PFSK-1 (cell line): ENCODE measurements around the gene KRTAP23-1.

Experiments
- POLR2AphosphoS5 ChIP-seq: IDR thresholded peaks from 2 replicates; pipeline ENCODE4 v1.6.1; 2012; ENCODE audit warnings: low read depth, mild to moderate bottlenecking, control low read depth, low read length, moderate library complexity
- SIN3A ChIP-seq: IDR thresholded peaks from 2 replicates; pipeline ENCODE4 v1.6.1; 2012; ENCODE audit warnings: mild to moderate bottlenecking, low read length, moderate library complexity, borderline replicate concordance; ENCODE audit not compliant: insufficient read depth
- TAF1 ChIP-seq: IDR thresholded peaks from 2 replicates; pipeline ENCODE4 v1.6.1; 2012; ENCODE audit warnings: low read length, control low read depth, borderline replicate concordance; ENCODE audit not compliant: insufficient read depth
- TF ChIP-seq, protein P1 (sequence below), 2 experiments: IDR thresholded peaks; 2 replicates each; pipeline versions ENCODE4 v1.6.1 to v1.8.0; 2011 to 2012; ENCODE audit warnings: low read depth in 2 of 2, low read length in 2 of 2, control low read depth in 1 of 2, inconsistent platforms in 1 of 2, mild to moderate bottlenecking in 1 of 2, moderate library complexity in 1 of 2; ENCODE audit not compliant: insufficient read depth in 1 of 2

DNA sequence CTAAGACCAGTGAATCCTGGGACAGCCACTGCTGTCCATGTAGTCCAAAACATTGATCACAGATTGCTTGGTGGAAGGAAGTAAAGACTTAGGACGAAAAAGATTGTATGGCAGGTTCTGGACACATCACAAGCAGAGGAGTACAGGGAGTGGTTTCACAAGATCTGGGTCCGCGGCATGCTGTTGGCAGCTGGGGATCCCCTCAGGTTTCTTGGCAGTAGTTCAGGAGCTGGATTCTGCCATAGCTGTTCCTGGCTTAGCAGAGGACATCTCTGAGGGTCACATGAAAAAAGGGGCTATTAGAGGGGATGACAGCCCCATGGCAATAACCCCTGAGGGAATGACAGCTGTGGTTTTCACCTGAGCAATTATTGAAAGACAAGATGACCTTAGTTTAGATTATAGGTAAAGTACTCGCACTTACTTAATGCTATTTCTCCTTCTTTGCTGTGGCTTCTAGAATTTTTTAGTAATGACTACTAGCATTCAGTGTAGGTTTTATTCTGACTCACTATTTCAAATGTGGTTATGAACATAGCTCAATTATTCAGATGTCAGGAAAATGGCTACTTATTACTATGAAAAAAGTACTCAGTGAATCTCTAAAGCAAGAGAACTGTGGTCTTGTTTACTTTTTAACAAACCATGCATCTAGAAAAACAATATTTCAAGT is 19.1 kb downstream of the KRTAP23-1 start:
- TF ChIP-seq POLR2AphosphoS5 (no peak), SIN3A (no peak), TAF1 (no peak)
- TF ChIP-seq, protein P1, sequence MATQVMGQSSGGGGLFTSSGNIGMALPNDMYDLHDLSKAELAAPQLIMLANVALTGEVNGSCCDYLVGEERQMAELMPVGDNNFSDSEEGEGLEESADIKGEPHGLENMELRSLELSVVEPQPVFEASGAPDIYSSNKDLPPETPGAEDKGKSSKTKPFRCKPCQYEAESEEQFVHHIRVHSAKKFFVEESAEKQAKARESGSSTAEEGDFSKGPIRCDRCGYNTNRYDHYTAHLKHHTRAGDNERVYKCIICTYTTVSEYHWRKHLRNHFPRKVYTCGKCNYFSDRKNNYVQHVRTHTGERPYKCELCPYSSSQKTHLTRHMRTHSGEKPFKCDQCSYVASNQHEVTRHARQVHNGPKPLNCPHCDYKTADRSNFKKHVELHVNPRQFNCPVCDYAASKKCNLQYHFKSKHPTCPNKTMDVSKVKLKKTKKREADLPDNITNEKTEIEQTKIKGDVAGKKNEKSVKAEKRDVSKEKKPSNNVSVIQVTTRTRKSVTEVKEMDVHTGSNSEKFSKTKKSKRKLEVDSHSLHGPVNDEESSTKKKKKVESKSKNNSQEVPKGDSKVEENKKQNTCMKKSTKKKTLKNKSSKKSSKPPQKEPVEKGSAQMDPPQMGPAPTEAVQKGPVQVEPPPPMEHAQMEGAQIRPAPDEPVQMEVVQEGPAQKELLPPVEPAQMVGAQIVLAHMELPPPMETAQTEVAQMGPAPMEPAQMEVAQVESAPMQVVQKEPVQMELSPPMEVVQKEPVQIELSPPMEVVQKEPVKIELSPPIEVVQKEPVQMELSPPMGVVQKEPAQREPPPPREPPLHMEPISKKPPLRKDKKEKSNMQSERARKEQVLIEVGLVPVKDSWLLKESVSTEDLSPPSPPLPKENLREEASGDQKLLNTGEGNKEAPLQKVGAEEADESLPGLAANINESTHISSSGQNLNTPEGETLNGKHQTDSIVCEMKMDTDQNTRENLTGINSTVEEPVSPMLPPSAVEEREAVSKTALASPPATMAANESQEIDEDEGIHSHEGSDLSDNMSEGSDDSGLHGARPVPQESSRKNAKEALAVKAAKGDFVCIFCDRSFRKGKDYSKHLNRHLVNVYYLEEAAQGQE (IDR thresholded peaks at IDR 0.05; ENCODE audit: insufficient read depth in 1 of 2, low read depth in 2 of 2, low read length in 2 of 2) = no peak
